Activated CD8-positive, alpha-beta memory T cell treated with anti-CD3 and anti-CD28 coated beads for 36 hours (primary cell): ENCODE results near the gene ISOC2. TPM values are rescaled to one million over a fixed set of nuclear protein-coding genes. Genes with fewer than 3 reads are reported as not detected.
"Not testable (repeated sequence)": the region's sequence is repeated elsewhere in the genome, so short reads cannot be mapped to it uniquely, and the experiment has no call there.

ENCODE experiments used
- CTCF ChIA-PET: fragments of 350-600 bp; sonication (Branson Sonifier 250); formaldehyde crosslinking; loops from one replicate; lab custom pipeline; 2021; ENCODE audit warnings: antibody characterized with exemption; lab: Charles Lee
- POLR2A ChIA-PET: fragments of 350-600 bp; sonication (Branson Sonifier 250); formaldehyde crosslinking; loops from one replicate; lab custom pipeline; 2021; ENCODE audit warnings: antibody characterized with exemption; lab: Charles Lee
- total RNA-seq, 2 experiments: library from RNA; stranded (reverse); gene quantifications; one replicate each; pipeline ENCODE4 v1.2.3, GENCODE V29; 2021

ISOC2 gene
- total RNA-seq: 10 to 100 TPM; 34.4 to 36.6 TPM

- CTCF ChIA-PET: interaction anchor here (0.9 to 1.0 kb wide), 3 partner anchors 8 to 42 kb away, joined by 3 to 5 read pairs (median 4); no protein-coding TSS in a partner anchor
- POLR2A ChIA-PET: interaction anchor here (0.5 to 1.0 kb wide), 2 partner anchors 15 to 208 kb away, joined by 3 to 8 read pairs; partner anchors contain the start of gene ZNF628
Measured at GRCh38 chr19:55461259-55461973, at the start of gene ISOC2. ISOC2 (minus strand) TSS chr19:55461642; CDS start chr19:55456486, 5,156 bp downstream.

- CTCF ChIA-PET: interaction anchor here (1.5 kb wide), 1 partner anchor 125 kb away, joined by 4 read pairs; no protein-coding TSS in a partner anchor
- POLR2A ChIA-PET: interaction anchor here (0.6 kb wide), 1 partner anchor 40 kb away, joined by 3 read pairs; no protein-coding TSS in a partner anchor
Measured at GRCh38 chr19:55508120-55508519, 46.7 kb upstream of the ISOC2 start.

GRCh38 chr19:55504981-55505380 is 43.5 kb upstream of the ISOC2 start:
- CTCF ChIA-PET: interaction anchor here (1.4 to 2.4 kb wide), 9 partner anchors 19 to 128 kb away, joined by 3 to 46 read pairs (median 10); partner anchors contain the start of genes NAT14, SSC5D, ZNF628 and ZNF865
- POLR2A ChIA-PET: interaction anchor here (0.6 kb wide), 1 partner anchor 1026 kb away, joined by 6 read pairs; no protein-coding TSS in a partner anchor

GRCh38 chr19:55504252-55504603 is 42.8 kb upstream of the ISOC2 start:
- CTCF ChIA-PET: interaction anchor here (0.6 to 2.4 kb wide), 37 partner anchors 9 to 1994 kb away, joined by 3 to 46 read pairs (median 5); partner anchors contain the start of genes FIZ1, ISOC2, NAT14 and PPP1R12C
- POLR2A ChIA-PET: interaction anchor here (0.6 to 1.0 kb wide), 3 partner anchors 25 to 1025 kb away, joined by 4 to 6 read pairs (median 6); partner anchors contain the start of gene ZNF784

- ChIA-PET CTCF (interaction anchor here (0.6 to 2.4 kb wide), 38 partner anchors 9 to 1994 kb away, joined by 3 to 46 read pairs (median 4); partner anchors contain the start of genes FIZ1, ISOC2, NAT14 and PPP1R12C), POLR2A (interaction anchor here (0.7 to 1.0 kb wide), 2 partner anchors 25 to 121 kb away, joined by 4 to 6 read pairs; partner anchors contain the start of gene ZNF784)
Measured at GRCh38 chr19:55503502-55504251, 42.2 kb upstream of the ISOC2 start.

- POLR2A ChIA-PET: interaction anchor here (1.0 kb wide), 1 partner anchor 121 kb away, joined by 6 read pairs; the partner anchor contains the start of gene ZNF784
- CTCF ChIA-PET: interaction anchor here (0.7 to 2.4 kb wide), 11 partner anchors 26 to 386 kb away, joined by 3 to 46 read pairs (median 5); partner anchors contain the start of genes ISOC2, PPP1R12C and ZNF628
Measured at GRCh38 chr19:55503157-55503501, 41.7 kb upstream of the ISOC2 start.

- POLR2A ChIA-PET: no interaction called here
- CTCF ChIA-PET: interaction anchor here (0.7 to 1.6 kb wide), 3 partner anchors 35 to 361 kb away, joined by 3 to 6 read pairs (median 3); no protein-coding TSS in a partner anchor
Measured at GRCh38 chr19:55502197-55502952, 40.9 kb upstream of the ISOC2 start.

- CTCF ChIA-PET: interaction anchor here (1.0 to 1.1 kb wide), 2 partner anchors 16 to 27 kb away, joined by 3 to 4 read pairs; no protein-coding TSS in a partner anchor
- POLR2A ChIA-PET: no interaction called here
Measured at GRCh38 chr19:55500368-55500952, 39.0 kb upstream of the ISOC2 start.

GRCh38 chr19:55498246-55498840 is 36.9 kb upstream of the ISOC2 start:
- CTCF ChIA-PET: interaction anchor here (1.0 to 1.7 kb wide), 2 partner anchors 11 to 30 kb away, joined by 3 to 6 read pairs; no protein-coding TSS in a partner anchor
- POLR2A ChIA-PET: no interaction called here

GRCh38 chr19:55497763-55498162 is 36.3 kb upstream of the ISOC2 start:
- ChIA-PET CTCF (interaction anchor here (1.0 to 1.7 kb wide), 2 partner anchors 11 to 29 kb away, joined by 3 to 6 read pairs; no protein-coding TSS in a partner anchor), POLR2A (no interaction called here)

GRCh38 chr19:55496820-55497219 is 35.4 kb upstream of the ISOC2 start:
- POLR2A ChIA-PET, CTCF ChIA-PET: not testable (repeated sequence)

GRCh38 chr19:55495646-55496349 is 34.4 kb upstream of the ISOC2 start:
- ChIA-PET POLR2A (no interaction called here), CTCF (interaction anchor here (1.6 kb wide), 1 partner anchor 19 kb away, joined by 5 read pairs; the partner anchor contains the start of gene ZNF628)

- POLR2A ChIA-PET: interaction anchor here (0.7 kb wide), 1 partner anchor 17 kb away, joined by 3 read pairs; no protein-coding TSS in a partner anchor
- CTCF ChIA-PET: interaction anchor here (0.9 to 1.6 kb wide), 4 partner anchors 10 to 334 kb away, joined by 3 to 7 read pairs (median 4); partner anchors contain the start of gene ZNF628
Measured at GRCh38 chr19:55494172-55494761, 32.8 kb upstream of the ISOC2 start.

- ChIA-PET POLR2A (no interaction called here), CTCF (interaction anchor here (0.9 to 1.6 kb wide), 4 partner anchors 10 to 333 kb away, joined by 3 to 7 read pairs (median 4); partner anchors contain the start of gene ZNF628)
Measured at GRCh38 chr19:55493645-55494171, 32.3 kb upstream of the ISOC2 start.

- POLR2A ChIA-PET: no interaction called here
Measured at GRCh38 chr19:55493052-55493644, 31.7 kb upstream of the ISOC2 start.

More at GRCh38 chr19:55493052-55493644, 31.7 kb upstream of the ISOC2 start:
- CTCF ChIA-PET: interaction anchor here (1.5 to 1.6 kb wide), 2 partner anchors 26 to 333 kb away, joined by 4 to 7 read pairs; no protein-coding TSS in a partner anchor
